Gastrocnemius medialis (tissue), 4 donors: Measurements from ENCODE around the gene CBX6. TPM values are rescaled to one million over a fixed set of nuclear protein-coding genes. Genes with fewer than 3 reads are reported as not detected.
"Not testable (repeated sequence)": the region's sequence is repeated elsewhere in the genome, so short reads cannot be mapped to it uniquely, and the experiment has no call there.

ENCODE experiments used
- ATAC-seq, 2 donors: fragments of 150-250 bp; one replicate each; pipeline ENCODE4 v1.9.1; 2016
- DNase-seq, 2 donors: peaks; one replicate each; pipeline ENCODE4 v3.0.0-alpha.2; 2019
- H3K27ac ChIP-seq, 4 donors: fragments of 200-600 bp; sonication (generic); 1 replicate in 1 of 4; 2 replicates in 3 of 4; pipeline ENCODE4 v1.5.1; 2016 to 2018; ENCODE audit warnings: mild to moderate bottlenecking in 2 of 4, moderate library complexity in 1 of 4
- H3K27me3 ChIP-seq, 3 donors: fragments of 200-600 bp; sonication (generic) in 2 of 3; 1 replicate in 1 of 3; 2 replicates in 2 of 3; pipeline versions ENCODE4 v1.5.1 to v1.6.0; 2016 to 2019; ENCODE audit warnings: mild to moderate bottlenecking in 1 of 3, moderate library complexity in 1 of 3
- H3K36me3 ChIP-seq, 2 donors: fragments of 200-600 bp; sonication (generic) in 1 of 2; one replicate each; pipeline ENCODE4 v1.5.1; 2017 to 2018
- H3K4me1 ChIP-seq, 2 donors: fragments of 200-600 bp; sonication (generic) in 1 of 2; one replicate each; pipeline ENCODE4 v1.5.1; 2016 to 2017; ENCODE audit warnings: mild to moderate bottlenecking in 2 of 2
- H3K4me3 ChIP-seq, 4 donors: fragments of 200-600 bp; sonication (generic) in 3 of 4; 1 replicate in 1 of 4; 2 replicates in 3 of 4; pipeline ENCODE4 v1.5.1; 2016 to 2019; ENCODE audit warnings: mild to moderate bottlenecking in 2 of 4
- H3K9me3 ChIP-seq, 3 donors: fragments of 200-600 bp; sonication (generic) in 2 of 3; 1 replicate in 1 of 3; 2 replicates in 2 of 3; pipeline ENCODE4 v1.5.1; 2016 to 2019
- POLR2A ChIP-seq, 2 donors: fragments of 450-650 bp; IDR thresholded peaks; one replicate each; pipeline ENCODE4 v1.6.1; 2017; ENCODE audit warnings: antibody characterized with exemption in 2 of 2, mild to moderate bottlenecking in 2 of 2, moderate library complexity in 2 of 2
- in situ Hi-C, 4 donors: fragments of 200-750 bp; cut with MboI; loops; one replicate each; pipeline versions ENCODE4 v1.15.0 to v1.8.0; 2017; ENCODE audit warnings: low sequenced_read_pairs in 4 of 4
- intact Hi-C: fragments of 100-400 bp; cut with DNase I; formaldehyde crosslinking; loops from one replicate; pipeline ENCODE4 v1.15.1; 2023; ENCODE audit warnings: low total_unique reads
- total RNA-seq, 4 donors: library from RNA; depleted of rRNA; stranded (reverse); fragments of >200 nt; gene quantifications; one replicate each; pipeline versions ENCODE4 v1.1.0 to v1.2.3, GENCODE V29; 2016
- TF ChIP-seq, protein P1 (sequence below), 5 experiments: fragments of 450-650 bp in 3 of 5; fragments of 200-600 bp in 2 of 5; sonication (generic) in 2 of 5; IDR thresholded peaks in 4 of 5; conservative IDR thresholded peaks in 1 of 5; 1 replicate in 4 of 5; 2 replicates in 1 of 5; pipeline ENCODE4 v1.5.1; 2016 to 2019; ENCODE audit warnings: antibody characterized with exemption in 5 of 5, mild to moderate bottlenecking in 3 of 5, moderate library complexity in 3 of 5

The CBX6 gene
- total RNA-seq, 4 donors from 2014 or later, result 8.4 to 21.5 (median 17.7) TPM

- no peaks in the 10 kb centered on the region for H3K4me1 ChIP-seq
- H3K9me3 ChIP-seq, result no peaks in the 10 kb centered on the region
- in situ Hi-C loops (no loop called here), intact Hi-C loops (no loop called here)
- H3K27me3 ChIP-seq, result peaks cover 0 to 7% (median 4%) of the 10 kb centered on the region in 3 donors
- H3K27ac ChIP-seq, result no peak overlapping the region
- H3K36me3 ChIP-seq, result no peaks in the 10 kb centered on the region
- TF ChIP-seq, protein P1, sequence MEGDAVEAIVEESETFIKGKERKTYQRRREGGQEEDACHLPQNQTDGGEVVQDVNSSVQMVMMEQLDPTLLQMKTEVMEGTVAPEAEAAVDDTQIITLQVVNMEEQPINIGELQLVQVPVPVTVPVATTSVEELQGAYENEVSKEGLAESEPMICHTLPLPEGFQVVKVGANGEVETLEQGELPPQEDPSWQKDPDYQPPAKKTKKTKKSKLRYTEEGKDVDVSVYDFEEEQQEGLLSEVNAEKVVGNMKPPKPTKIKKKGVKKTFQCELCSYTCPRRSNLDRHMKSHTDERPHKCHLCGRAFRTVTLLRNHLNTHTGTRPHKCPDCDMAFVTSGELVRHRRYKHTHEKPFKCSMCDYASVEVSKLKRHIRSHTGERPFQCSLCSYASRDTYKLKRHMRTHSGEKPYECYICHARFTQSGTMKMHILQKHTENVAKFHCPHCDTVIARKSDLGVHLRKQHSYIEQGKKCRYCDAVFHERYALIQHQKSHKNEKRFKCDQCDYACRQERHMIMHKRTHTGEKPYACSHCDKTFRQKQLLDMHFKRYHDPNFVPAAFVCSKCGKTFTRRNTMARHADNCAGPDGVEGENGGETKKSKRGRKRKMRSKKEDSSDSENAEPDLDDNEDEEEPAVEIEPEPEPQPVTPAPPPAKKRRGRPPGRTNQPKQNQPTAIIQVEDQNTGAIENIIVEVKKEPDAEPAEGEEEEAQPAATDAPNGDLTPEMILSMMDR (IDR thresholded peaks at IDR 0.05 in 4 of 5, conservative IDR thresholded peaks at IDR 0.05 in 1 of 5), result no peak
- TF ChIP-seq POLR2A (IDR thresholded peaks at IDR 0.05), result no peak
- ATAC-seq (no peak), DNase-seq (no peak)
- H3K4me3 ChIP-seq, result no peak overlapping the region
Observed at GRCh38 chr22:38911434-38911833, 39.4 kb upstream of the CBX6 start.

DNA sequence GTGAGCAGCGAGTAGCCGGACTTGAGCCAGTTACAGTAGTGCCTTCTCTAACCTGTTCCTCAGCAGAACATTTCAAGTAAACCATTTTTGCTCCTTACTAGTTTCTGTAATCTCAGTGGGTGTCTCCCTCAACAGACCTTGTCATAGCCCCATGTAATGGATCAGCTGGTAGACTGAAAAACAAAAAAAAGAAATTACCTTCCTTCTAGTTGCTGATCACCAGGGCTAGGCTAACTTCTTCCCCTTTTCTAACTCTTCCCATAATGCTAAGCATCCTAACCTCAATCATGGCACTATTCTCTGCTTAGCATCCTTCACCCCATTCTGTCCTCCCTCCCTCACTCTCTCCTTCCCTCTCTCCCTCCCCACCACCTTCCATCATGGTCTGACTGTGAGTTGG, 35.8 kb upstream of the CBX6 start:
- Histone ChIP-seq H3K27ac (no peak overlapping the region), H3K36me3 (no peaks in the 10 kb centered on the region), H3K9me3 (no peaks in the 10 kb centered on the region), H3K4me3 (no peak overlapping the region), H3K4me1 (no peaks in the 10 kb centered on the region), H3K27me3 (peaks cover 0 to 7% (median 4%) of the 10 kb centered on the region in 3 donors)
- in situ Hi-C loops, result no loop called here
- no peak for ATAC-seq
- TF ChIP-seq POLR2A (IDR thresholded peaks at IDR 0.05), result no peak
- TF ChIP-seq, protein P1 (IDR thresholded peaks at IDR 0.05 in 4 of 5, conservative IDR thresholded peaks at IDR 0.05 in 1 of 5), result no peak
- no peak for DNase-seq
- intact Hi-C loops, result no loop called here

DNA sequence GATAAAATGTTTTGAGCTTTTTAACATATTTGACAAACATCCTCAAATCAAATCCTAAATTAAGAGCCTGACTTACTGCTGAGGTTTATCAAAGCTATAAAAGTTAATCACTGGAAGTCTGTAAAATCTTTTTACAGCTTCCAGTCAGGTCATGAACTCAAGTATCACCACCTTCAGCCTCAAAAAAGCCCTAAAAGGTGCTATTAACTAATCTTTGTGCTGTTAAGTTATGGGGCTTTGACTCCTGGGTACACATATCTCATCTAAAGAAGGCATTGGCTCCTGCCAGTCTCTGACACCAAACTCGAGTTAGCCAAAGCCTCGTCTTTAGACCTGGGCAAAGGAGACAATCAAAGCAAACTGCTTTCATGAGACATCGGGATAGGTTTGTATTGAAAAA, 34.0 kb upstream of the CBX6 start:
- DNase-seq (no peak), ATAC-seq (no peak)
- intact Hi-C loops (no loop called here), in situ Hi-C loops (no loop called here)
- Histone ChIP-seq H3K4me3 (no peak overlapping the region), H3K4me1 (no peaks in the 10 kb centered on the region), H3K9me3 (no peaks in the 10 kb centered on the region), H3K27me3 (peaks cover 0 to 7% (median 4%) of the 10 kb centered on the region in 3 donors), H3K36me3 (no peaks in the 10 kb centered on the region), H3K27ac (no peak overlapping the region)
- TF ChIP-seq, protein P1 (IDR thresholded peaks at IDR 0.05 in 4 of 5, conservative IDR thresholded peaks at IDR 0.05 in 1 of 5), result no peak
- no peak for TF ChIP-seq POLR2A (IDR thresholded peaks at IDR 0.05)

DNA sequence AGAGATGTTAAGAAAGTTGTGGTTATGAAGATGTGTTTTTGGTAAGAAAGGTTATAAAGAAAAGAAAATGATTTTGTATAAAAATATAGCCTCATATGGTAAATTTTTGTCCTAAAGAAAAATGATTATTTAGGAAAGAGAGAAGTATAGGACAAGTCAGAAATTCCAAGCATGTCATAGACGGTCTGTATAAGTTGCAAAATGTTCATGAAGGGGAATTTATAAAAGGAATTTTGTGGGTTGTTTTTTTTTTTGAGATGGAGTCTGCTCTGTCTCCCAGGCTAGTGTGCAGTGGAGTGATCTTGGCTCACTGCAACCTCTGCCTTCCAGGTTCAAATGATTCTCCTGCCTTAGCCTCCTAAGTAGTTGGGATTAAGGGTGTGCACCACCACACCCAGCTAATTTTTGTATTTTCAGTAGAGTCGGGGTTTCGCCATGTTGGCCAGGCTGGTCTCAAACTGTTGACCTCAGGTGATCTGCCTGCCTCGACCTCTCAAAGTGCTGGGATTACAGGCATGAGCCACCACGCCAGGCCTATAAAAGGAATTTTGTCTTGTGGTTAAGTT, 32.1 kb upstream of the CBX6 start:
- DNase-seq, H3K27ac ChIP-seq, H3K27me3 ChIP-seq, H3K4me1 ChIP-seq, ATAC-seq, in situ Hi-C loops, H3K4me3 ChIP-seq, intact Hi-C loops, H3K36me3 ChIP-seq, H3K9me3 ChIP-seq: not testable (repeated sequence)

GRCh38 chr22:38901111-38901641, 29.2 kb upstream of the CBX6 start:
- no peak for TF ChIP-seq POLR2A (IDR thresholded peaks at IDR 0.05)
- no peaks in the 10 kb centered on the region for H3K4me1 ChIP-seq
- H3K9me3 ChIP-seq, result no peaks in the 10 kb centered on the region
- ATAC-seq (no peak), DNase-seq (no peak)
- intact Hi-C loops (no loop called here), in situ Hi-C loops (no loop called here)
- H3K36me3 ChIP-seq, result no peaks in the 10 kb centered on the region
- no peak overlapping the region for H3K27ac ChIP-seq
- H3K27me3 ChIP-seq, result peaks cover 0 to 5% (median 3%) of the 10 kb centered on the region in 3 donors
- no peak overlapping the region for H3K4me3 ChIP-seq

GRCh38 chr22:38900677-38901076, 28.7 kb upstream of the CBX6 start:
- intact Hi-C loops (no loop called here), in situ Hi-C loops (no loop called here)
- DNase-seq, result no peak
- Histone ChIP-seq H3K4me1 (no peaks in the 10 kb centered on the region), H3K9me3 (no peaks in the 10 kb centered on the region), H3K36me3 (no peaks in the 10 kb centered on the region), H3K27ac (no peak overlapping the region), H3K4me3 (no peak overlapping the region), H3K27me3 (peaks cover 0 to 5% (median 3%) of the 10 kb centered on the region in 3 donors)
- no peak for ATAC-seq
- TF ChIP-seq, protein P1 (IDR thresholded peaks at IDR 0.05 in 4 of 5, conservative IDR thresholded peaks at IDR 0.05 in 1 of 5), result no peak
- TF ChIP-seq POLR2A (IDR thresholded peaks at IDR 0.05), result no peak
